IMR-90 (cell line): ENCODE data around the gene NRP2. TPM values are rescaled to one million over a fixed set of nuclear protein-coding genes. Genes with fewer than 3 reads are reported as not detected.

Experiments used
- ATAC-seq: fragments of 200-7000 bp; cut with Tn5 transposase; 2 replicates; pipeline ENCODE4 v1.9.1; 2020; ENCODE audit warnings: low read depth, mild to moderate bottlenecking, moderate library complexity
- BruUV-seq: library from RNA; stranded (reverse); fragments of 400-500 nt; replicated peaks from 2 replicates; lab custom pipeline; 2021; lab: Mats Ljungman, UMichigan
- CTCF ChIA-PET: fragments of 300-600 bp; formaldehyde crosslinking; extraction: SDS; loops from one replicate; lab custom pipeline; 2021; ENCODE audit warnings: antibody characterized with exemption; lab: Yijun Ruan, JAX
- POLR2A ChIA-PET: fragments of 300-600 bp; sonication (Branson Sonifier 250); formaldehyde crosslinking; loops from one replicate; lab custom pipeline; 2022; ENCODE audit warnings: antibody characterized with exemption; ENCODE audit not compliant: unreplicated experiment; lab: Charles Lee
- DNase-seq: peaks from one replicate; pipeline ENCODE4 v3.0.0; 2013
- H2AFZ ChIP-seq: replicated peaks from 2 replicates; pipeline ENCODE3; 2013; ENCODE audit warnings: low read length, mild to moderate bottlenecking; ENCODE audit not compliant: poor library complexity
- H2AK5ac ChIP-seq: 2 replicates; pipeline ENCODE4 v1.6.1; 2013; ENCODE audit warnings: low read depth, low read length, inconsistent platforms
- H2AK9ac ChIP-seq: replicated peaks from 2 replicates; pipeline ENCODE3; 2013; ENCODE audit warnings: mild to moderate bottlenecking, low read depth, low read length, moderate library complexity; ENCODE audit not compliant: poor library complexity
- H2BK120ac ChIP-seq: 2 replicates; pipeline ENCODE4 v1.6.1; 2013; ENCODE audit warnings: low read depth, low read length, inconsistent platforms
- H2BK15ac ChIP-seq: 3 replicates; pipeline ENCODE4 v1.6.1; 2013; ENCODE audit warnings: low read depth, low read length, inconsistent platforms
- H2BK20ac ChIP-seq: 2 replicates; pipeline ENCODE4 v1.6.1; 2013; ENCODE audit warnings: low read depth, mild to moderate bottlenecking, inconsistent platforms, low read length, moderate library complexity
- H2BK5ac ChIP-seq: 2 replicates; pipeline ENCODE4 v1.6.1; 2013; ENCODE audit warnings: mild to moderate bottlenecking, low read depth, low read length, inconsistent platforms; ENCODE audit not compliant: poor library complexity, severe bottlenecking
- H3K14ac ChIP-seq: replicated peaks from 2 replicates; pipeline ENCODE4 v1.6.1; 2013; ENCODE audit warnings: low read depth, low read length, inconsistent platforms
- H3K18ac ChIP-seq: 2 replicates; pipeline ENCODE4 v1.6.1; 2013; ENCODE audit warnings: low read depth, low read length, control low read depth
- H3K23ac ChIP-seq: 2 replicates; pipeline ENCODE4 v1.6.1; 2013; ENCODE audit warnings: low read depth, low read length, inconsistent platforms
- H3K27ac ChIP-seq: 2 replicates; pipeline ENCODE4 v1.5.1; 2013; ENCODE audit warnings: mild to moderate bottlenecking, control low read depth, low read length; ENCODE audit not compliant: insufficient read depth
- H3K27me3 ChIP-seq: 2 replicates; pipeline ENCODE4 v1.6.1; 2013; ENCODE audit warnings: low read length; ENCODE audit not compliant: control insufficient read depth, insufficient read depth
- H3K36me3 ChIP-seq: 2 replicates; pipeline ENCODE4 v1.6.1; 2013; ENCODE audit warnings: low read length, mixed read lengths; ENCODE audit not compliant: control insufficient read depth, insufficient read depth
- H3K4ac ChIP-seq: 2 replicates; pipeline ENCODE4 v1.6.1; 2013; ENCODE audit warnings: low read depth, low read length, inconsistent platforms
- H3K4me1 ChIP-seq: 2 replicates; pipeline ENCODE4 v1.6.1; 2013; ENCODE audit warnings: low read length, mixed read lengths; ENCODE audit not compliant: control insufficient read depth, insufficient read depth
- H3K4me2 ChIP-seq: 2 replicates; pipeline ENCODE4 v1.6.1; 2013; ENCODE audit warnings: low read depth, mild to moderate bottlenecking, control low read depth, low read length, moderate library complexity
- H3K4me3 ChIP-seq: 2 replicates; pipeline ENCODE4 v1.5.1; 2013; ENCODE audit warnings: low read depth, mild to moderate bottlenecking, control low read depth, low read length, moderate library complexity; ENCODE audit not compliant: insufficient read depth
- H3K56ac ChIP-seq: 2 replicates; pipeline ENCODE4 v1.6.1; 2013; ENCODE audit warnings: low read length, inconsistent platforms; ENCODE audit not compliant: insufficient read depth; ENCODE audit errors: extremely low read depth
- H3K79me1 ChIP-seq, 2 experiments: 2 replicates each; pipeline ENCODE4 v1.6.1; 2013; ENCODE audit warnings: low read length in 2 of 2, inconsistent platforms in 1 of 2, low read depth in 1 of 2
- H3K9ac ChIP-seq: 2 replicates; pipeline ENCODE4 v1.6.1; 2013; ENCODE audit warnings: low read depth, low read length, control low read depth
- H3K9me1 ChIP-seq: 2 replicates; pipeline ENCODE4 v1.6.1; 2013; ENCODE audit warnings: low read length, inconsistent platforms; ENCODE audit not compliant: insufficient read depth
- H3K9me3 ChIP-seq: 2 replicates; pipeline ENCODE4 v1.6.1; 2013; ENCODE audit warnings: low read length; ENCODE audit not compliant: control insufficient read depth, insufficient read depth
- H4K20me1 ChIP-seq: 2 replicates; pipeline ENCODE4 v1.6.1; 2013; ENCODE audit warnings: low read length, inconsistent platforms; ENCODE audit not compliant: insufficient read depth
- H4K5ac ChIP-seq: 2 replicates; pipeline ENCODE4 v1.6.1; 2013; ENCODE audit warnings: mild to moderate bottlenecking, low read depth, low read length, control low read depth
- H4K8ac ChIP-seq, 2 experiments: 2 replicates each; pipeline ENCODE4 v1.6.1; 2013; ENCODE audit warnings: low read depth in 2 of 2, low read length in 2 of 2, control low read depth in 1 of 2, inconsistent platforms in 1 of 2
- H4K91ac ChIP-seq: 2 replicates; pipeline ENCODE4 v1.6.1; 2013; ENCODE audit warnings: low read depth, low read length, inconsistent platforms; ENCODE audit not compliant: insufficient read depth
- BHLHE40 ChIP-seq: fragments of 150-350 bp; IDR thresholded peaks from 2 replicates; pipeline ENCODE4 v1.6.1; 2016; ENCODE audit warnings: mild to moderate bottlenecking, low read depth, low read length
- CEBPB ChIP-seq: IDR thresholded peaks from 2 replicates; pipeline ENCODE4 v1.6.1; 2012; ENCODE audit warnings: low read depth, low read length, improper control_type of control experiment
- CHD1 ChIP-seq: IDR thresholded peaks from 2 replicates; pipeline ENCODE4 v1.6.1; 2012; ENCODE audit warnings: low read depth, low read length, improper control_type of control experiment
- MAFK ChIP-seq: IDR thresholded peaks from 2 replicates; pipeline ENCODE4 v1.6.1; 2012; ENCODE audit warnings: low read depth, low read length, improper control_type of control experiment
- MAZ ChIP-seq: IDR thresholded peaks from 2 replicates; pipeline ENCODE4 v1.6.1; 2012; ENCODE audit warnings: low read depth, mild to moderate bottlenecking, low read length, improper control_type of control experiment, moderate library complexity, borderline replicate concordance
- NFE2L2 ChIP-seq: fragments of 150-350 bp; IDR thresholded peaks from 2 replicates; pipeline ENCODE4 v1.6.1; 2016; ENCODE audit warnings: low read depth, mild to moderate bottlenecking, low read length
- RAD21 ChIP-seq: IDR thresholded peaks from 2 replicates; pipeline ENCODE4 v1.6.1; 2012; ENCODE audit warnings: low read length, improper control_type of control experiment
- RFX5 ChIP-seq: IDR thresholded peaks from 2 replicates; pipeline ENCODE4 v1.8.0; 2012; ENCODE audit warnings: low read depth, mild to moderate bottlenecking, low read length, moderate library complexity
- WGBS, 2 experiments: methylation state at CpG; one replicate each; pipeline versions ENCODE4 v1.1.5 to v1.1.7; 2013; ENCODE audit warnings: missing lambda C conversion rate in 2 of 2; ENCODE audit not compliant: insufficient read length in 1 of 2; ENCODE audit errors: extremely low coverage in 2 of 2; 5-methylcytosine and 5-hydroxymethylcytosine counted together
- dilution Hi-C: fragments of 300-500 bp; cut with HindIII; formaldehyde crosslinking; loops from one replicate; pipeline ENCODE4 v1.14.3; 2018; ENCODE audit warnings: low sequenced_read_pairs; ENCODE audit not compliant: unreplicated experiment
- in situ Hi-C: fragments of 300-500 bp; cut with MboI; formaldehyde crosslinking; loops from 3 replicates; pipeline ENCODE4 v1.14.3; 2019; ENCODE audit warnings: low sequenced_read_pairs, inconsistent platforms, mixed read lengths
- intact Hi-C: fragments of 100-400 bp; cut with micrococcal nuclease; formaldehyde crosslinking; loops from 2 replicates; pipeline ENCODE4 v1.10.0; 2022
- polyA plus RNA-seq, 3 experiments: library from polyadenylated mRNA; depleted of rRNA; stranded (reverse); fragments of >200 nt; gene quantifications; 2 replicates each; pipeline ENCODE4 v1.2.3, GENCODE V29; 2012; ENCODE audit warnings: low replicate concordance in 1 of 3
- total RNA-seq: library from RNA; depleted of rRNA; stranded (reverse); fragments of >200 nt; gene quantifications from 2 replicates; pipeline ENCODE4 v1.2.3, GENCODE V29; 2012

The NRP2 gene
- total and polyA plus RNA-seq, 2 of the 4 experiments (the other 2 are of a cell fraction), result 46.4 to 51.3 TPM

DNA sequence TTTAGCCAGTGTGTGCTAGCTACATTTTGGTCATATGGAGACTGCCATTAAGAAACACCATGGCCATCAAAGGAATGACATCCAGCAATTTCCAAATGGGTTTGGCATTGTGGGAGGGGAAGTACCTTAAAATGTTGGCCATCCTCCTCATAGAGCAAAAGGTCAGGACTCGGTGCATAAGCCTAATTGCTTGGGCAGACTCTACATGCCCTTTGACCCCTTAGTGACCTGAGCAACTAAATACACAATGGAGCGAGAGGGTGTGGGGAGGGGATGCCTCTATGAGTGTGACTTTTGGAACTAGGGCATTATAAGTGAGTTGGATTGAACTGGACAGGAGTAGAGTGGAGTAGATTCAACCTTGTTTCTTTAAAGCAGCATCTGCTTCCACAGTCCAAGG is 44.9 kb downstream of the NRP2 start:
- Histone ChIP-seq H4K5ac (no peak overlapping the region), H4K91ac (no peak overlapping the region), H2AK9ac (no peak overlapping the region), H2BK5ac (no peak overlapping the region), H2AK5ac (no peak overlapping the region), H3K23ac (no peak overlapping the region), H3K18ac (no peak overlapping the region), H3K79me1 (peaks cover 4 to 13% of the 10 kb centered on the region in 2 experiments; a peak in 2 of 4 replicates), H3K14ac (no peak overlapping the region), H3K4ac (no peak overlapping the region), H2BK120ac (no peak overlapping the region), H3K36me3 (peaks cover 62% of the 10 kb centered on the region), H3K9me1 (peaks cover 28% of the 10 kb centered on the region), H4K20me1 (peaks cover 3% of the 10 kb centered on the region; the same call in 1 of the 2 replicates), H2BK15ac (no peak overlapping the region), H2BK20ac (no peak overlapping the region), H3K27ac (no peak overlapping the region), H3K56ac (no peak overlapping the region), H3K9ac (no peak overlapping the region), H4K8ac (no peak overlapping the region), H3K9me3 (no peaks in the 10 kb centered on the region), H3K4me3 (no peak overlapping the region), H3K4me2 (no peak overlapping the region), H3K4me1 (peaks cover 27% of the 10 kb centered on the region), H2AFZ (no peak overlapping the region), H3K27me3 (no peaks in the 10 kb centered on the region)
- no CpG with 5 or more reads among the region's 2 CpGs for WGBS, 2 experiments
- ATAC-seq, result no peak
- BruUV-seq, result no TSS peak
- ChIA-PET POLR2A (no interaction called here), CTCF (no interaction called here)
- TF ChIP-seq RFX5 (no peak), RAD21 (no peak), BHLHE40 (no peak), MAZ (no peak), MAFK (no peak), CHD1 (no peak), CEBPB (no peak), NFE2L2 (no peak)
- no peak for DNase-seq
- intact Hi-C loops, result no loop called here
- dilution Hi-C loops, result no loop called here
- in situ Hi-C loops, result no loop called here
